HG03025 (cell line): Measurements from ENCODE around the gene GLIPR2.

ENCODE experiments used
- ATAC-seq: cut with Tn5 transposase; IDR thresholded peaks from one replicate; pipeline ENCODE4 v1.9.1; 2021; ENCODE audit warnings: mild to moderate bottlenecking, moderate library complexity; ENCODE audit not compliant: unreplicated experiment, low FRiP score

Gene GLIPR2

DNA sequence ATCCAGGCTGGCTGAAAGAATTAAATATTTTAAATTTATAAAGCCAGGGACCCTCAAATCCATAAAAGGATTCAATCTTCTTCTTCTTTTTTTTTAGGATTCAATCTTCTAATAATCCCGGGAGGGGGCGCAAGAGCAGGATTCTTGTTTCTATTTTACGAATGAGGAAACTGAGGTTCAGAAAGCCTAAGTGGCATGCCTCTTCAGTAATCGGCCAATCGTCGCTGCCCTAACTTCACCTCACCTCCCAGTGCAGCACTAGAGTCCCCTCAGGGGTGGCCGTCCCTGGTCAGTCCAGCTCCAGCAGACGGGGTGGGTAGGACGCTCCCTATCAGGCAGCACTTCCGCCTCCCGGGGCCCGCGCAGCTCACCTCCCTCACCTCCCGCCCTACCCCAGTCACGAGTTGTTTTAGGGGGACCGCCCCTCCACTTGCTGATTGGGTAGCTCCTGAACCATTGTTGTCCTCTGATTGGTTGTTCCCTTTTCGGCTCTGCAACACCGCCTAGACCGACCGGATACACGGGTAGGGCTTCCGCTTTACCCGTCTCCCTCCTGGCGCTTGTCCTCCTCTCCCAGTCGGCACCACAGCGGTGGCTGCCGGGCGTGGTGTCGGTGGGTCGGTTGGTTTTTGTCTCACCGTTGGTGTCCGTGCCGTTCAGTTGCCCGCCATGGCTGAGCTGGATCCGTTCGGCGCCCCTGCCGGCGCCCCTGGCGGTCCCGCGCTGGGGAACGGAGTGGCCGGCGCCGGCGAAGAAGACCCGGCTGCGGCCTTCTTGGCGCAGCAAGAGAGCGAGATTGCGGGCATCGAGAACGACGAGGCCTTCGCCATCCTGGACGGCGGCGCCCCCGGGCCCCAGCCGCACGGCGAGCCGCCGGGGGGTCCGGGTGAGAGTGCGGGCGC is 54.1 kb downstream of the GLIPR2 start, which contains the start of gene CLTA:
CLTA (plus strand) TSS at position 534 of the 902 bp plus-strand sequence; CDS start at position 670, 136 bp downstream.
- peak; percentile 96 for ATAC-seq

DNA sequence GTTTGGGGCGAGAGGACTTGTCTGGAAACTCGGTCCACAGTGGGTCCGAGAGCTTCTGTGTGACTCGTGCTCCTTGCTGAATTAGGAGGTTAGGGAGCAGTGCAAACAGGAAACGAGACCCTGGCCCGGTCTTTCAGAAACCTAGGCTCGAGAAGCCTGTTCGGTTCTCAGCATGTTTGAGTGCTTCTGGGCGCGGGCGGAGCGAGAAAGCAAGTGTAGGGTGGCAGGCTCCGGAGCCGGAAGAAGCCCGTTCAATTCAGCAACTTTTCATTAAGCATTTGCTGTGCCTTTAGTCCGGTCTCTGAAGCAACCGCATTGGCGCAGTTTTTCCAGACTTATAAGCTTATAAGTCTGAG is 54.7 kb downstream of the GLIPR2 start:
- ATAC-seq: peak; percentile 5

DNA sequence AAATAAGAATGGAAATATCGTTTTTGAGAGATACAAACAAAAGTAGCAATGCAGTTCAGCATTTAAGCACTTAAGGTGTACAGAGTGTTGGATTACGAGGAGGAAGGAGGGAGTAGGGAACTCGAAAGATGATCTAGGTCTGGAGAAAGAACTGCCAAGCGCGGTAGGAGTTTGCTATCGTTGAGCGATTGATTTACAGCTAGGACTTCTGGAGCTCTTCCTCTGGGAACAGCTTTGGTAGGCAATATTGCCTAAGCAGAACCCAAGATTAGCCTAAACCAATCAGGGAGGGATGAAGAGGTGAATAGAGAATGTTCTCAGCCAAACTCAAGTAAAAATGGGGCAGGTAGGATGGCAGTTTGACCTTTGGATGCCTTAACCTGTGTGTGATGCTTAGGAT is 55.2 kb downstream of the GLIPR2 start:
- ATAC-seq: no peak

DNA sequence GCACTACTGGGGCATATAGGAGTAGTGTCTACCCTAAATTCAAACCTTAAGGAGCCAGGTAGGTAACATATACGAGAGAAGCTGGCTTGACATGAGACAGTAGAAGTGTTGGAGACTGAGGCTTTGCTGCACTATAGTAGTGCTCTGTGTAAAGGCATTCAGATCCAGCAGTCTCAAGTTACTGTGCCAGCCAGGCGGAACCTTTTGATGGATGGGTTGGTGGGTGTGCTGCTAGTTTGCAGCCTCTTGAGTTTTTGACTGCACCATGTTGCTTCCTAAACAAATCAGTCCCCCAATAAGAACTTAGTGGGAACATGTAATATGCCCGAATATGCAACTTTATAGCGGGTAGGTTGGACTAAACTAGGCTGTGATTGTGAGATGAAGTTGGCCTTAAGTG is 55.7 kb downstream of the GLIPR2 start:
- ATAC-seq: no peak

DNA sequence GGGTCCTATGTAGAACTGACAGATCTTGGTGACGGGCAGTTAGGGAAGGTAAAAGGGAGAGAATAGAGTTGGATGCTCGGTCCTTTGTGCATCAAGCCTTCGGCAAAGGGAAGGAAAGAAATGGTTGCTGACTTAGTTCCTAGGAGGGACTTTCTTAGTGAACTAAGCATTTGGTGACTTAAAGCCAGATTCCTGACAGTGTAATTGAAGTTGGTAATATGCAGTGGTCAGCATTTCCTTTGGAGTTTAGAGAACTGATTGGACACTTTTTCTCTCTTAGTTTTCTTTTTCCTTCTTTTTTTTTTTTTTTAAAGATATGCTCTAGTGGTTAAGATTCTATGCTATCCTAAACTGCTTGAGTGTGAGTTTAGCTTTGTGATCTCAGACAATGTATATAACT is 56.5 kb downstream of the GLIPR2 start:
- no peak for ATAC-seq

DNA sequence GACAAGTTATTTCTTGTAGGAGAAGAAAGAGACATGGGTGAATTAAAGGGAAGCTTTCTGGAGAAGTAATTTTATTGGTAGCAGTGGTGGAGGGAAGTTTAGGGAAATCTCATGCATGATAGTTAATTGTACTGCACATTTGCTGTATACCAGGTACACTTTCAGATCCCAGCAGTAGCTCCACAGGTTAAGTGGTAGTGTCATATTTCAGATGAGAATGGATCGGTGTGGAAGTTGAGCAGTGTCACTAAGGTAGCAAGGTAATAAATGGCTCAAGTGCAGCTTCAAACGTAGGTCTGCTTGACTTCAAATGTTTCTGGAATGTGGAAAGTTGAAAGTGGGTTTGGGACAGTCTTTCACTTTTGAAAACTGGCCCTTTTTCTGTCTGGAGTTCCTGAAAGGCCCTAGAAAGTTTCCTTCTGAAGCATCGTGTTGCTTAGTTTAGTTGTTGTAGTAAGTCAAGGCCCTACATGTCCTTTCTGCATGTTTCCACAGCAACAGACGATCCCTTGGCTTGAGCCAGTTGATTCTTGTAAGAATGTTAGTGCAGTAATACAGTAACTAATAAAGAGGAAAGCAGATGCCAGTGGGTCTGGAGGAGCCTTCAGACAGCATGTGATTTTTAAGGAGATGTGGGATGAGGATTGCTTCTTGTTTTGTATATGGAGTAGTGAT is 57.9 kb downstream of the GLIPR2 start:
- no peak for ATAC-seq

DNA sequence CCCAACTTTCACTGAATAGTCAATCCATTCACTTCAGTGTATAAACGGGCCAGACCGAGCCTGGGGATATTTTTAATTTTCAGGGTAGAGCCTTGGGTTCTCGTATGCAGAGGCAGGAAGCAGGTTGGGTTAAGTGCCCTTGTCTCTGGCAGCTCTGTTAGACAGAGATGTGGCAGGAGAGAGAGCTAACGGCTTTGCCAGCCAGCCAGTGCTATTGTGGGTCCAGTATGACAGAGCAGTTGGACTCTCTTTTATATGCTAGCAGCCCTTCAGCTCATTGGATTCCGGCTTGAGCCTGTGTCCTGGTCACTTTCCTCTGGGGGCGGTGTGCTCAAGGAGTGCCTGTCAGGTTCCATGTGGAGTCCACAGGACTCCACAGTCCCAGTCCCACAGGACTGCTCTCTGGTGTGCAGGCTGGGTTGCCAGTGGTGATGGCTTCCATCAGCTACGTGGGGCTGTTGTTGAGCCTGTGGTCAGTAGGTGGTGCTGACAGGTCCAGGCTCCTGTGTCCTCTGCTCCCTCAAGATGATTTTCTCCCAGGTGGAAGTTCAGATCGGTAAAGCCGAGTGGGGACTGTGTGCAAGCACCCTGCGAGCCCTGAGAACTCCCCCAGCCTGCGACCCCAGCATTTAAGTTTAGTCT is 68.5 kb downstream of the GLIPR2 start:
- ATAC-seq: no peak

DNA sequence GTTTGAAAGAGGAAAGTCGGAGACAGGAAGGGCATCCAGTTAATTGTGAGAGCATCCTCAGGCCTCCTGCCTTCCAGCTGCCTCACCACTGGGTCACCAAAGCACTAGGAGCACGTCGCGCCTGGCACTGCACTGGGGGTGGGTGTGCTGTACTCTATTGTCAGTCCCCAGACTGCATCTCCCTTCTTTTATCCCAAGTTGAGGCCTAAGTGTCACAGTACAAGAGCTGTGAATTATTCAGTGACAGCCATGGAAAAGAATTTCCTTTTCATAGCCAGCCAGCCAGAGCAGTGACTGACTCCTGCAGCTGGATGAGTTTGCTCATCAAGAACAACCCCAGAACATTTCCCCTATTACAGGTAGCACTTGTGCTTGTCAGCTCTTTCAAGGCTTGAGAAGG is 70.5 kb downstream of the GLIPR2 start:
- ATAC-seq: no peak

DNA sequence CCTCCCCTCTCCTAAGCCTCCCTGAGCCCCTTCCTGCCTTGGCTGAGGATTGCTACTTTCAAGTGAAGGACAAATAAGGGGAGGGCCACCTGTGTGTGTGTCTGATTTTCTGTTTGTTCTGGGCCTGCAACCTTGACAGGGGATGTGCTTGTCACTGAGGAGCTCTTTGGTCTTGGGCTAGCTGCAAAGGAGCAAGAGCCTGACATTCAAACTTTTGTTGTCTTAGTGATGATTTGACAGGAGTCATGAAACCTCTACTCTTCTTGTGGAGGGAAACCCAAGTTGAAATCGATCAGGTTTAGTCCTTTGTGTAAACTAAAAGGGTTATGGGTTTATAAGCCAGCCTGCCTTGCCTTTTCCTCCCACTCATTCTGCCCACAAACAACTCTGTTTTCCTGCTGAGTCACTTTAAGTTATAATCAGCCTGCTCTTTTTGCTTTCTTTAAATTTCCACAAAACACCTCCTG is 71.0 kb downstream of the GLIPR2 start:
- ATAC-seq: no peak

DNA sequence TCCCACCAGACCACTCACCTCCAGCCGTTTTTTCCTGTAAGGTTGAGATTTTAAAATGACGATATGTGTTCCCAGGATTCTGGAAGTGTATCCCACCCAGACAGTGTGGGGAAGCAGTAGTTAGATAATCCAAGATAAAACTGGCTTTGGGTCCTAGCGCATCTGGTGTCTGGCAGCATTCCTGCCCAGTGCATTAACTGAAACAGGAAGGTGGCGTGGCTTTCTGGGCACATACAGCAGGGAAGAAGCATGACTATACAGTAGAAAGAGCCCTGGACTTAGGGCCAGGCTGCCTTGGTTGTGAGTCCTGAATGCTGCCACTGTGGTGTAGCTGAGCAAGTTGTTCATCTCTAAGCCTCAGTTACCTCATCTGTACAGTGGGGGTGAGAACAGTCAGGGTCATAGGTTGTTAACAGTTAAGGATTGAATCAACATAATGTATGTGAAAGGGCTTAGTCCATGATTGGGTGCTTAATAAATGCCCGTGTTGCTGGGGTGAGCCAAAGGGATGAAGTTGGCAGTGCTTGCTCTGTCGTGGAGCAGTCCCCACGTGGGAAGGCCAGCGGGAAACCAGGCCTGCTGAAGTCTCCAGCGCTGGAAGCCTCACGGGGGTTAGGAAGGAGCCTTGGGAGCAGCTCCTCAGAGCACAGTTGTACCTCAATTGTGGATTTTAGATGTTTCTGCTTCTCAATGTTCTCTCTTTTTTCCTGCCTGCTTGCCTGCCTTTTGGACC is 72.2 kb downstream of the GLIPR2 start:
- ATAC-seq: no peak

DNA sequence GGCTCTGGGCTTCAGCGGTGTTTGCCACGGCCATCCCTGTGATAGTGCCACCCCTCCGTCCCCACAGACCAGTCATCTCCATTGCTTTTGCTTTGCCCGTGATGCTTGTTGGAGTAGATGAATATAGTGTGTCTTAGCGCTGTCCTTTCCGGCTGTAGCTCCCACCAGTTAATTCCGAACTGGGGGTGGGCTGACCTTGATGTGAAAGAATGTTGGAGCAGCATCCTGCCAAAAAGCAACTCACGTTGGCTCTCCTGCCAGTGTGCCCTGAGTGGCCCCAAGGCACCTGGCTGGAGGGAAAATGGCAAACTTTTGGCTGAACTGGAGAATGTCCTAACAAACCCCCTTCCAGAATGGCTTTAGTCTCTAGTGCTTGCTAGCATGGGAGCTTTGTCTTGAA is 74.2 kb downstream of the GLIPR2 start:
- ATAC-seq: no peak

DNA sequence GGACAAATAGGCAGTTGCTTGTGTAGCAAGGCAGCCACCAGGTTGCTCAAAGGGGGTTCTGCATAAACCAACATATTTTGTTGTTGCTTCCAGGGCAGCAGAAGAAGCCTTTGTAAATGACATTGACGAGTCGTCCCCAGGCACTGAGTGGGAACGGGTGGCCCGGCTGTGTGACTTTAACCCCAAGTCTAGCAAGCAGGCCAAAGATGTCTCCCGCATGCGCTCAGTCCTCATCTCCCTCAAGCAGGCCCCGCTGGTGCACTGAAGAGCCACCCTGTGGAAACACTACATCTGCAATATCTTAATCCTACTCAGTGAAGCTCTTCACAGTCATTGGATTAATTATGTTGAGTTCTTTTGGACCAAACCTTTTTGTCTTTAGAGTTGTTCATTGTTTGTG is 75.0 kb downstream of the GLIPR2 start:
- no peak for ATAC-seq

DNA sequence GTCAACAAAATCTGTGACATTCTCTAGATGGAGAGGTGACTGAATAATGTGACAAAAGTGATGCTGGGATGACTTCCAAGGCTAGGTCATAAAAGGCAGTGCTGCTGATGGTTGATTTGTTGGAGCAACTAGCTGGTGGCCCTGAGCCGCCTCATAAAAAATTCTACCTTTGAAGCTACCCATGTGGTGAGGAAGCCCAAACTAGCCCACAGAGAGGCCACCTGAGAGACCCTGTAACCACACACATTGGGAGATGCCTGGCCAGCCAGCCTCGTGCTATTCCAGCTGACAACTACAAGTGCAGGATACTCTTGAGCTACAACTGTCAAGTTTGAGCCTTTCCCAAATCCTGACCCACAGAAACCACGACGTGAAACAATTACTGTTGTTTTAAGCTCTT is 76.9 kb downstream of the GLIPR2 start:
- no peak for ATAC-seq
